Neural cell (in vitro differentiated cells): ENCODE measurements around the gene ZBTB32. TPM values are rescaled to one million over a fixed set of nuclear protein-coding genes. Genes with fewer than 3 reads are reported as not detected.

Source experiments
- H2AFZ ChIP-seq: fragments of 200-600, 300-800 bp; sonication (generic), shearing (Covaris generic); 2 replicates; pipeline ENCODE4 v1.6.0; 2014; ENCODE audit warnings: low read depth, mild to moderate bottlenecking, antibody characterized with exemption, low read length, moderate library complexity
- H3F3A ChIP-seq: fragments of 200-600 bp; shearing (Covaris generic); 2 replicates; pipeline ENCODE4 v1.6.1; 2016; ENCODE audit warnings: mild to moderate bottlenecking, moderate library complexity, mixed read lengths, antibody characterized with exemption, low read length; ENCODE audit not compliant: insufficient read depth, poor library complexity, severe bottlenecking
- H3K27ac ChIP-seq: fragments of 200-600, 300-800 bp; sonication (generic), shearing (Covaris generic); 2 replicates; pipeline ENCODE4 v1.5.1; 2014; ENCODE audit warnings: mild to moderate bottlenecking, low read length, moderate library complexity
- H3K27me3 ChIP-seq: fragments of 300-800, 200-600 bp; sonication (generic), shearing (Covaris generic); 2 replicates; pipeline ENCODE4 v1.6.0; 2014; ENCODE audit warnings: mild to moderate bottlenecking, low read depth, low read length, moderate library complexity; ENCODE audit not compliant: insufficient read depth
- H3K36me3 ChIP-seq: fragments of 300-800, 200-600 bp; sonication (generic), shearing (Covaris generic); 2 replicates; pipeline ENCODE4 v1.5.1; 2014; ENCODE audit warnings: mild to moderate bottlenecking, antibody characterized with exemption, low read length, moderate library complexity; ENCODE audit not compliant: insufficient read depth
- H3K4me2 ChIP-seq: fragments of 300-800, 200-600 bp; sonication (generic), shearing (Covaris generic); 2 replicates; pipeline ENCODE4 v1.6.0; 2014; ENCODE audit warnings: mild to moderate bottlenecking, low read length
- H3K4me3 ChIP-seq: fragments of 300-800, 200-600 bp; sonication (generic), shearing (Covaris generic); 2 replicates; pipeline ENCODE4 v1.5.1; 2014; ENCODE audit warnings: mild to moderate bottlenecking, low read length, moderate library complexity
- H3K79me2 ChIP-seq: fragments of 200-600 bp; shearing (Covaris generic); replicated peaks from 2 replicates; pipeline ENCODE4 v1.6.0; 2014; ENCODE audit warnings: mild to moderate bottlenecking, low read length, moderate library complexity; ENCODE audit not compliant: insufficient read depth
- H3K9ac ChIP-seq: fragments of 300-800, 200-600 bp; sonication (generic), shearing (Covaris generic); 2 replicates; pipeline ENCODE4 v1.6.1; 2016; ENCODE audit warnings: mild to moderate bottlenecking, low read length, mixed read lengths
- H3K9me2 ChIP-seq: fragments of 200-600 bp; shearing (Covaris generic); 2 replicates; pipeline ENCODE4 v1.6.1; 2016; ENCODE audit warnings: mild to moderate bottlenecking, low read length, mixed read lengths; ENCODE audit not compliant: insufficient read depth
- H3K9me3 ChIP-seq: fragments of 200-600, 300-800 bp; sonication (generic), shearing (Covaris generic); 2 replicates; pipeline ENCODE4 v1.6.1; 2016; ENCODE audit warnings: mild to moderate bottlenecking, mixed run types, low read length, moderate library complexity, mixed read lengths
- H4K20me1 ChIP-seq: fragments of 200-600 bp; shearing (Covaris generic); 2 replicates; pipeline ENCODE4 v1.6.1; 2016; ENCODE audit warnings: mild to moderate bottlenecking, mixed run types; ENCODE audit not compliant: insufficient read depth
- CTCF ChIP-seq: fragments of 450-650 bp; IDR thresholded peaks from 2 replicates; pipeline ENCODE4 v1.5.1; 2014; ENCODE audit warnings: antibody characterized with exemption, mild to moderate bottlenecking, moderate library complexity; ENCODE audit not compliant: poor library complexity, severe bottlenecking
- EP300 ChIP-seq: fragments of 450-650 bp; conservative IDR thresholded peaks from 2 replicates; pipeline ENCODE4 v1.6.1; 2014; ENCODE audit warnings: antibody characterized with exemption, mild to moderate bottlenecking, moderate library complexity; ENCODE audit not compliant: poor library complexity, severe bottlenecking
- EZH2 ChIP-seq: fragments of 200-600, 300-800 bp; shearing (Covaris generic), sonication (generic); IDR thresholded peaks from 2 replicates; pipeline ENCODE4 v1.6.1; 2014; ENCODE audit warnings: antibody characterized with exemption, low read length, borderline replicate concordance, mild to moderate bottlenecking; ENCODE audit not compliant: insufficient read depth, poor library complexity, severe bottlenecking
- MXI1 ChIP-seq: fragments of 450-650 bp; conservative IDR thresholded peaks from 2 replicates; pipeline ENCODE4 v1.6.1; 2014; ENCODE audit warnings: antibody characterized with exemption, mild to moderate bottlenecking; ENCODE audit not compliant: poor library complexity, severe bottlenecking
- POLR2AphosphoS5 ChIP-seq: IDR thresholded peaks from 2 replicates; pipeline ENCODE4 v1.6.1; 2012
- RAD21 ChIP-seq: fragments of 450-650 bp; conservative IDR thresholded peaks from 2 replicates; pipeline ENCODE4 v1.6.1; 2014; ENCODE audit warnings: antibody characterized with exemption, mild to moderate bottlenecking, moderate library complexity
- SMC3 ChIP-seq: fragments of 450-650 bp; conservative IDR thresholded peaks from 2 replicates; pipeline ENCODE4 v1.6.1; 2014; ENCODE audit warnings: antibody characterized with exemption, mild to moderate bottlenecking, moderate library complexity; ENCODE audit not compliant: poor library complexity
- TAF1 ChIP-seq: IDR thresholded peaks from 2 replicates; pipeline ENCODE4 v1.6.1; 2012; ENCODE audit warnings: low read depth
- polyA plus RNA-seq: library from polyadenylated mRNA; depleted of rRNA; stranded (reverse); fragments of >200 nt; gene quantifications from 2 replicates; pipeline ENCODE4 v1.2.3, GENCODE V29; 2014
- TF ChIP-seq, protein P1 (sequence below): IDR thresholded peaks from 2 replicates; pipeline ENCODE4 v1.6.1; 2012; ENCODE audit warnings: borderline replicate concordance

The ZBTB32 gene
- polyA plus RNA-seq, 1 donor from 2014 or later: not detected

GRCh38 chr19:35712567-35713505 lies 8.5 kb downstream of the ZBTB32 start:
- H3K27ac ChIP-seq: no peak overlapping the region
- H3K79me2 ChIP-seq: no peaks in the 10 kb centered on the region
- no peaks in the 10 kb centered on the region for H4K20me1 ChIP-seq
- H3K9ac ChIP-seq: no peak overlapping the region
- H3K27me3 ChIP-seq: no peaks in the 10 kb centered on the region
- H3K36me3 ChIP-seq: no peaks in the 10 kb centered on the region
- H3K9me2 ChIP-seq: no peaks in the 10 kb centered on the region
- TF ChIP-seq EZH2 (no peak), POLR2AphosphoS5 (no peak), TAF1 (no peak)
- H3K4me3 ChIP-seq: no peak overlapping the region
- no peak overlapping the region for H3K4me2 ChIP-seq
- no peaks in the 10 kb centered on the region for H3F3A ChIP-seq
- no peaks in the 10 kb centered on the region for H3K9me3 ChIP-seq
- no peak overlapping the region for H2AFZ ChIP-seq

- Histone ChIP-seq H3K9ac (no peak overlapping the region), H3K9me2 (no peaks in the 10 kb centered on the region), H3K9me3 (no peaks in the 10 kb centered on the region), H3K36me3 (no peaks in the 10 kb centered on the region), H3K4me3 (no peak overlapping the region), H3K27ac (no peak overlapping the region), H3F3A (no peaks in the 10 kb centered on the region), H2AFZ (no peak overlapping the region), H3K4me2 (no peak overlapping the region), H3K27me3 (no peaks in the 10 kb centered on the region), H3K79me2 (peaks cover 4% of the 10 kb centered on the region), H4K20me1 (no peaks in the 10 kb centered on the region)
- TF ChIP-seq CTCF (no peak), RAD21 (no peak), TAF1 (no peak), EZH2 (no peak), MXI1 (no peak)
Observed at GRCh38 chr19:35713506-35713850, 9.1 kb downstream of the ZBTB32 start.

DNA sequence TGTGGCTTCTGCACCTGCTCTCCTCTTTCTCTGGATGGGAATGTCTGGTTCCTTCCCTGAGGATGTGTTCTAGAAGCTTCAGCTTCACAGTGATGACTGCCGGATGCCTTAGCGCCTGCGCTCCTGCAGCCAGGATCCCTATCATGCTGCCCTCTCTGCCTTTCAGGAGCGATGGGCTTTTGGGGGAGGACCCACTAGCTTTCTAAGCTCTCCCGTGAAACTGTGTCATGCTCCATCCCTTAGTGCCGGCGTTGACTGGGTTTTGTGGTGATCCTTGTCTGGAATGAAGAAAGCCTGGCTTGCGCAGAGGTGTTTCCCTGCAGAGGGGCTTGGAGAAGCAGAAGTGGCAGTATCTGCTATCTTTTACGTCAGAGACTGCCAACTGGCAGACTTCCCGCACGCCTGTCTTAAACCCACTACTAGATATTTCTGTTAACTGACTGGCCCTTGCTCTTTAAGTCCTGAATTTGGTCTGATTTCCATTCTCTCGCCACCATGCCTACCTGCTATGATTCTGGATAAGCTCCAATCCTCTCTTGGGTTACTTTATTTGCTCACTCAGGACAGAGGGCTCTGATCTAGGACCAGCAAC lies 9.6 kb downstream of the ZBTB32 start:
- H3K4me3 ChIP-seq: no peak overlapping the region
- no peaks in the 10 kb centered on the region for H4K20me1 ChIP-seq
- H3K9me3 ChIP-seq: no peaks in the 10 kb centered on the region
- no peaks in the 10 kb centered on the region for H3K9me2 ChIP-seq
- H3K27ac ChIP-seq: no peak overlapping the region
- TF ChIP-seq POLR2AphosphoS5 (no peak), SMC3 (no peak), EZH2 (no peak), TAF1 (no peak), CTCF (no peak), RAD21 (no peak), MXI1 (no peak), EP300 (no peak)
- TF ChIP-seq, protein P1, sequence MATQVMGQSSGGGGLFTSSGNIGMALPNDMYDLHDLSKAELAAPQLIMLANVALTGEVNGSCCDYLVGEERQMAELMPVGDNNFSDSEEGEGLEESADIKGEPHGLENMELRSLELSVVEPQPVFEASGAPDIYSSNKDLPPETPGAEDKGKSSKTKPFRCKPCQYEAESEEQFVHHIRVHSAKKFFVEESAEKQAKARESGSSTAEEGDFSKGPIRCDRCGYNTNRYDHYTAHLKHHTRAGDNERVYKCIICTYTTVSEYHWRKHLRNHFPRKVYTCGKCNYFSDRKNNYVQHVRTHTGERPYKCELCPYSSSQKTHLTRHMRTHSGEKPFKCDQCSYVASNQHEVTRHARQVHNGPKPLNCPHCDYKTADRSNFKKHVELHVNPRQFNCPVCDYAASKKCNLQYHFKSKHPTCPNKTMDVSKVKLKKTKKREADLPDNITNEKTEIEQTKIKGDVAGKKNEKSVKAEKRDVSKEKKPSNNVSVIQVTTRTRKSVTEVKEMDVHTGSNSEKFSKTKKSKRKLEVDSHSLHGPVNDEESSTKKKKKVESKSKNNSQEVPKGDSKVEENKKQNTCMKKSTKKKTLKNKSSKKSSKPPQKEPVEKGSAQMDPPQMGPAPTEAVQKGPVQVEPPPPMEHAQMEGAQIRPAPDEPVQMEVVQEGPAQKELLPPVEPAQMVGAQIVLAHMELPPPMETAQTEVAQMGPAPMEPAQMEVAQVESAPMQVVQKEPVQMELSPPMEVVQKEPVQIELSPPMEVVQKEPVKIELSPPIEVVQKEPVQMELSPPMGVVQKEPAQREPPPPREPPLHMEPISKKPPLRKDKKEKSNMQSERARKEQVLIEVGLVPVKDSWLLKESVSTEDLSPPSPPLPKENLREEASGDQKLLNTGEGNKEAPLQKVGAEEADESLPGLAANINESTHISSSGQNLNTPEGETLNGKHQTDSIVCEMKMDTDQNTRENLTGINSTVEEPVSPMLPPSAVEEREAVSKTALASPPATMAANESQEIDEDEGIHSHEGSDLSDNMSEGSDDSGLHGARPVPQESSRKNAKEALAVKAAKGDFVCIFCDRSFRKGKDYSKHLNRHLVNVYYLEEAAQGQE: no peak
- no peaks in the 10 kb centered on the region for H3K27me3 ChIP-seq
- no peak overlapping the region for H3K4me2 ChIP-seq
- no peak overlapping the region for H2AFZ ChIP-seq
- peaks cover 9% of the 10 kb centered on the region for H3K79me2 ChIP-seq
- H3K9ac ChIP-seq: no peak overlapping the region
- no peaks in the 10 kb centered on the region for H3F3A ChIP-seq
- no peaks in the 10 kb centered on the region for H3K36me3 ChIP-seq
